NCI-H82 treated with DMSO at 0.1 percent for 48 hours (cell line): Measurements from ENCODE around the gene AKR1C8.
"Not testable (repeated sequence)": the region's sequence is repeated elsewhere in the genome, so short reads cannot be mapped to it uniquely, and the experiment has no call there.

Experiments
- DNase-seq: peaks from one replicate; lab custom pipeline; 2025; ENCODE audit not compliant: unreplicated experiment; lab: John Stamatoyannopoulos, UW

Gene AKR1C8

DNA sequence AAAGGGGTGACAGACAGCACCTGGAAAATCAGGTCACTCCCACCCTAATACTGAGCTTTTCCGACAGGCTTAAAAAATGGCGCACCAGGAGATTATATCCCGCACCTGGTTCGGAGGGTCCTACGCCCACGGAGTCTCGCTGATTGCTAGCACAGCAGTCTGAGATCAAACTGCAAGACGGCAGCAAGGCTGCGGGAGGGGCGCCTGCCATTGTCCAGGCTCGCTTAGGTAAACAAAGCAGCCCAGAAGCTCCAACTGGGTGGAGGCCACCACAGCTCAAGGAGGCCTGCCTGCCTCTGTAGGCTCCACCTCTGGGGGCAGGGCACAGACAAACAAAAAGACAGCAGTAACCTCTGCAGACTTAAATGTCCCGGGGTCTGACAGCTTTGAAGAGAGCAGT lies 75.1 kb downstream of the AKR1C8 start:
- not testable (repeated sequence) for DNase-seq

DNA sequence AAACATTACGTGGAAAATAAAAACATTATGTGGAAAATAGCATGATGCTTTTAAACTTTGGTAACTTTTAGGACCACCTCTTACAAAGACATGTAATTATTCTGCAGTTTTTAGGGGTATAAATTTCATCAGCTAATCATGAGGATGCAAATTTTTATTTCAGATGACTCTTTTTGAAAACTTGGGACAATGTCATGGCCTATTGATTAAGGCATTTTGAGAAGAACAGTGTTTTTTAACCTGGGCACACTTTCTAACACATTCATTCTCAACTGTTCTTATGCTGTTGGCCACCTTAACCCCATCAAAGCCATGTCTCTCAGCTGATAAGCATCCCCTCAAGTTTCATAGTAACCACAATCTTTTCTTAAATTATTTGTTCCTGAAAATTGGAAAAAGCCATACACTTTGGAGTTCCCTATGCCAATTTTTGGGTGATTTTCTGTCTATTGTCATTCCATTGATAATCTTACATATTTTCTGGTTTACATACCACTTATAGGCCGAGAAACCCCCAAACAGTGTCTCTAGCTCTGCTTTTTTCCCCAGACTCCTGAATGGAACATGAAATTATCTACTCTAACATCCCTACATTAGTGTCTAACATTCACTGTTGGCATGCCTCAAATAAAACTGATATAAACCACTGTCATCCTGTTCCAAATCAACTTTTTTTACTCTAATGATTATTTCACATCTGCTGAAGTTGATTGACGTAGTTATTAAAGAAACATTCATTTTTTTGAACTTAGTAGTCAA lies 76.1 kb downstream of the AKR1C8 start:
- no peak for DNase-seq

DNA sequence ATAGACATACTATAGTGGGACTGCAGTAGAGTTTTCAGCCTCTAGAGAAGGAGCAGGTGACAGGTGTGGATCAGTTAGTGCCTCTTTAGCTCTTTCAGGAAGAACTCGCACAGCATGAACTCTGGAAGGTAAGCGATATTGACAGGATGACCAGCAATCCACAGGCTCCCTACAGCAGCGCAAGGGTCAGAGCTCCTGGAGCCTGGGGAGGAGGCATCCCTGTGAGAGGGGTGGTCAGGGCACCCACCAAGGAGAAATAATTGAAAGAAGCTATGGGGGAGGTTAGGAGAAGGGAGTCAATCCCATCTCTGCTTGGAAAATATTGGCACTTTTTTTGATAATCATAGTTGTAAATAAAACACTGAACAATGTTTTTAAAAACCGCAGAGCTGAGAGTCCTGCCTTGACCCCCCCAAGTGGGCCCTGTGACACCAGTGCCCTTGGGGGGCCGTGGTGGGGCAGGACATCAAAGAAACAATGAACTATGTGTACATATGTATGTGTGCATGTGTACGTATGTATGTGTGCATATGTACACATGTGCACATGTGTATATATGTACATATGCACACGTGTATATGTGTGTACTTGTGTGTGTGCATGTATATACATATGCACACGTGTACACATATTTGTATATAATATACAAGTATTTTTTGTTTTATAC lies 77.0 kb downstream of the AKR1C8 start:
- DNase-seq, result no peak

DNA sequence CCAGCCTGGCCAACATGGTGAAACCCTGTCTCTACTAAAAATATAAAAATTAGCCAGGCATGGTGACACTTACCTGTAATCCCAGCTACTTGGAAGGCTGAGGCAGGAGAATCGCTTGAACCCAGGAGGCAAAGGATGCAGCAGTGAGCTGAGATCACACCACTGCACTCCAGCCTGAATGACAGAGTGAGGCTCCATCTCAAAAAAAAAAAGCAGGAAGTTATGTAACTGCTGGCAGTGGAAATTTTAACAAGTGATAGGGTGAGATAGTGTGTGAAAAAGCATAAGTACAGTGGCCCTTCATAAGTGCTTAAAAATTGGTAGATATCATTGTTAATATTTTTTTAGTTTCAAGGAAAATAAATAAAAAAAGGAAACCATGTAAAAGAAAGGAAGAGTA lies 78.4 kb downstream of the AKR1C8 start:
- DNase-seq, result no peak

DNA sequence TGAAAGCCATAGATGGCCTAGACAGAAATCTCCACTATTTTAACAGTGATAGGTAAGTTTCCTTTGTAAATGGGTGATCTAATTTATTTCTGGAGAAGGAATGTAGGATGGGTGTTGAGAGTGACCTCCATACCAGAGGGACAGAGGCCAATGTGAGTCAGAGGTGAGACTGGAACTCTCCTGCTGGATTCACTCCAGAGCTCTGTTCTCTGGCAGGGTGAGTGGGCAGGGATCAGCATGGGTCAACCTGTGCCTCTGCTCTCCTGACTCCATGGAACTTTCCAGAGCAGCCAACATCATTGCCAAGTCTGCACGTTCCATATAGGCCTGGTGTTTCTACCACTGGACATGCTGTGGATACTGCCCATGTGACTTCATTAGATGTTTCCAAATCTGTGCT lies 79.3 kb downstream of the AKR1C8 start:
- no peak for DNase-seq
